WTC11 (cell line): ENCODE measurements around the gene WDR90. TPM values are rescaled to one million over a fixed set of nuclear protein-coding genes. Genes with fewer than 3 reads are reported as not detected.

Source experiments
- ATAC-seq: fragments of 200-7000 bp; cut with Tn5 transposase; 2 replicates; pipeline ENCODE4 v1.10.0; 2021; ENCODE audit warnings: mild to moderate bottlenecking, moderate library complexity
- CTCF ChIA-PET: fragments of 300-600 bp; sonication (Branson Sonifier 250); formaldehyde crosslinking; loops from one replicate; lab custom pipeline; 2021; ENCODE audit warnings: antibody characterized with exemption; lab: Charles Lee
- POLR2A ChIA-PET: fragments of 350-600 bp; sonication (Branson Sonifier 250); formaldehyde crosslinking; loops from one replicate; lab custom pipeline; 2021; ENCODE audit warnings: antibody characterized with exemption; lab: Charles Lee
- DNase-seq: peaks from one replicate; pipeline ENCODE4 v3.0.0; 2021; ENCODE audit warnings: low spot score
- H3K27ac Mint-ChIP-seq: 2 replicates; pipeline ENCODE4 v1.8.0; 2021; ENCODE audit warnings: mixed read lengths
- H3K27me3 Mint-ChIP-seq: 2 replicates; pipeline ENCODE4 v1.8.0; 2021; ENCODE audit warnings: low read depth, mild to moderate bottlenecking, moderate library complexity, mixed read lengths
- H3K36me3 Mint-ChIP-seq: 2 replicates; pipeline ENCODE4 v1.8.0; 2021; ENCODE audit warnings: mixed read lengths
- H3K4me1 Mint-ChIP-seq: 2 replicates; pipeline ENCODE4 v1.8.0; 2022; ENCODE audit warnings: mixed read lengths
- H3K4me3 Mint-ChIP-seq: 2 replicates; pipeline ENCODE4 v1.8.0; 2021; ENCODE audit warnings: mild to moderate bottlenecking, moderate library complexity, mixed read lengths
- H3K9me3 Mint-ChIP-seq: 2 replicates; pipeline ENCODE4 v1.8.0; 2021; ENCODE audit warnings: mixed read lengths
- ATF6 ChIP-seq: sonication (generic); formaldehyde crosslinking; IDR thresholded peaks from 2 replicates; pipeline ENCODE4 v1.8.1; 2023; ENCODE audit warnings: mild to moderate bottlenecking, missing genetic modification reagents
- E2F1 ChIP-seq: sonication (generic); formaldehyde crosslinking; IDR thresholded peaks from 2 replicates; pipeline ENCODE4 v1.8.0; 2022; ENCODE audit warnings: mild to moderate bottlenecking, missing genetic modification reagents
- EMX1 ChIP-seq: fragments of 250-450 bp; sonication (Bioruptor Pico); IDR thresholded peaks from 2 replicates; pipeline ENCODE4 v1.8.0; 2021; ENCODE audit warnings: mild to moderate bottlenecking
- FOXJ3 ChIP-seq: sonication (generic); formaldehyde crosslinking; IDR thresholded peaks from 2 replicates; pipeline ENCODE4 v1.9.0; 2021; ENCODE audit warnings: missing genetic modification reagents, mild to moderate bottlenecking, borderline replicate concordance
- GABPB1 ChIP-seq: sonication (generic); formaldehyde crosslinking; IDR thresholded peaks from 2 replicates; pipeline ENCODE4 v1.8.1; 2023; ENCODE audit warnings: mild to moderate bottlenecking, missing genetic modification reagents
- HMGXB4 ChIP-seq: sonication (generic); formaldehyde crosslinking; IDR thresholded peaks from 2 replicates; pipeline ENCODE4 v1.8.1; 2023; ENCODE audit warnings: mild to moderate bottlenecking, moderate library complexity, missing genetic modification reagents
- MXD4 ChIP-seq: fragments of 250-450 bp; sonication (Bioruptor Pico); IDR thresholded peaks from 2 replicates; pipeline ENCODE4 v1.8.0; 2021; ENCODE audit warnings: mild to moderate bottlenecking, moderate library complexity, borderline replicate concordance
- NFATC4 ChIP-seq: fragments of 250-450 bp; sonication (Bioruptor Pico); IDR thresholded peaks from 2 replicates; pipeline ENCODE4 v1.9.0; 2021; ENCODE audit warnings: mild to moderate bottlenecking
- PRDM15 ChIP-seq: sonication (generic); formaldehyde crosslinking; IDR thresholded peaks from 2 replicates; pipeline ENCODE4 v1.8.0; 2022; ENCODE audit warnings: missing genetic modification reagents
- RORB ChIP-seq: fragments of 250-450 bp; sonication (Bioruptor Pico); IDR thresholded peaks from 2 replicates; pipeline ENCODE4 v1.9.0; 2021; ENCODE audit warnings: mild to moderate bottlenecking
- SMAD4 ChIP-seq: sonication (generic); formaldehyde crosslinking; IDR thresholded peaks from 2 replicates; pipeline ENCODE4 v1.8.0; 2022; ENCODE audit warnings: mild to moderate bottlenecking, missing genetic modification reagents
- SP1 ChIP-seq: sonication (generic); formaldehyde crosslinking; conservative IDR thresholded peaks from 2 replicates; pipeline ENCODE4 v1.8.1; 2022; ENCODE audit warnings: missing genetic modification reagents
- ZNF121 ChIP-seq: sonication (generic); formaldehyde crosslinking; IDR thresholded peaks from 2 replicates; pipeline ENCODE4 v1.8.0; 2023; ENCODE audit warnings: missing genetic modification reagents
- ZNF138 ChIP-seq: sonication (generic); formaldehyde crosslinking; conservative IDR thresholded peaks from 2 replicates; pipeline ENCODE4 v1.8.1; 2022; ENCODE audit warnings: mild to moderate bottlenecking, moderate library complexity, missing genetic modification reagents
- ZSCAN18 ChIP-seq: fragments of 250-450 bp; sonication (Bioruptor Pico); IDR thresholded peaks from 2 replicates; pipeline ENCODE4 v2.1.2; 2022; ENCODE audit warnings: mild to moderate bottlenecking, moderate library complexity
- total RNA-seq: library from RNA; stranded (reverse); gene quantifications from 3 replicates; pipeline ENCODE4 v1.2.3, GENCODE V29; 2021

The WDR90 gene
- total RNA-seq, 1 experiment from 2014 or later, result 75.8 TPM

- CTCF ChIA-PET, result interaction anchor here (1.0 to 2.7 kb wide), 3 partner anchors 19 to 50 kb away, joined by 3 to 18 read pairs (median 4); partner anchors contain the start of gene RHOT2
- TF ChIP-seq ZNF121 (CRISPR knock-in tag) (0 out of 2 replicates have a peak, but pooled peaks have one; percentile 34), EMX1 (no peak), PRDM15 (CRISPR knock-in tag) (peak; percentile 48; the same call in 1 of the 2 replicates), HMGXB4 (CRISPR knock-in tag) (0 out of 2 replicates have a peak, but pooled peaks have one; percentile 29), ATF6 (CRISPR knock-in tag) (no peak)
- ATAC-seq, result no peak
These were observed 19.9 kb upstream of the WDR90 start for GRCh38 chr16:629185-629832.

GRCh38 chr16:629833-630248, 19.3 kb upstream of the WDR90 start:
- Mint-ChIP-seq H3K4me1 (peaks cover 18% of the 10 kb centered on the region), H3K27ac (no peak overlapping the region; the same call in 1 of the 2 replicates), H3K27me3 (no peaks in the 10 kb centered on the region), H3K9me3 (no peaks in the 10 kb centered on the region), H3K36me3 (peaks cover 3% of the 10 kb centered on the region; the same call in 1 of the 2 replicates), H3K4me3 (peak overlapping the region; percentile 33; the same call in 1 of the 2 replicates)
- TF ChIP-seq SP1 (CRISPR knock-in tag) (0 out of 2 replicates have a peak, but pooled peaks have one; percentile 17), RORB (no peak)
- ATAC-seq, result peak; percentile 19
- CTCF ChIA-PET, result interaction anchor here (1.0 to 2.7 kb wide), 7 partner anchors 8 to 63 kb away, joined by 3 to 18 read pairs (median 4); partner anchors contain the start of genes NHLRC4, RHBDL1 and RHOT2
- POLR2A ChIA-PET, result interaction anchor here (0.9 kb wide), 1 partner anchor 90 kb away, joined by 3 read pairs; no protein-coding TSS in a partner anchor
- DNase-seq, result peak; percentile 42

More at GRCh38 chr16:629185-629832, 19.9 kb upstream of the WDR90 start:
- no peak for DNase-seq
- Mint-ChIP-seq H3K36me3 (peaks cover 3% of the 10 kb centered on the region; the same call in 1 of the 2 replicates), H3K4me3 (no peak overlapping the region), H3K27ac (peak overlapping the region; percentile 89), H3K27me3 (no peaks in the 10 kb centered on the region), H3K9me3 (no peaks in the 10 kb centered on the region), H3K4me1 (peaks cover 20% of the 10 kb centered on the region)
- POLR2A ChIA-PET, result interaction anchor here (0.9 kb wide), 1 partner anchor 91 kb away, joined by 3 read pairs; no protein-coding TSS in a partner anchor

GRCh38 chr16:630249-630814, 18.8 kb upstream of the WDR90 start:
- ChIA-PET POLR2A (interaction anchor here (0.9 kb wide), 1 partner anchor 90 kb away, joined by 3 read pairs; no protein-coding TSS in a partner anchor), CTCF (interaction anchor here (0.9 to 2.7 kb wide), 8 partner anchors 8 to 63 kb away, joined by 3 to 18 read pairs (median 4); partner anchors contain the start of genes NHLRC4, RHBDL1 and RHOT2)
- H3K27me3 Mint-ChIP-seq, result no peaks in the 10 kb centered on the region
- H3K4me3 Mint-ChIP-seq, result peak overlapping the region; percentile 59; the same call in 1 of the 2 replicates
- peak overlapping the region; percentile 41; the same call in 1 of the 2 replicates for H3K27ac Mint-ChIP-seq
- DNase-seq (peak; percentile 47), ATAC-seq (peak; percentile 6)
- H3K9me3 Mint-ChIP-seq, result no peaks in the 10 kb centered on the region
- peaks cover 18% of the 10 kb centered on the region for H3K4me1 Mint-ChIP-seq
- peaks cover 3% of the 10 kb centered on the region; the same call in 1 of the 2 replicates for H3K36me3 Mint-ChIP-seq
- TF ChIP-seq GABPB1 (CRISPR knock-in tag) (peak; percentile 6; the same call in 1 of the 2 replicates), SMAD4 (CRISPR knock-in tag) (no peak), ZNF138 (CRISPR knock-in tag) (0 out of 2 replicates have a peak, but pooled peaks have one; percentile 8), ZSCAN18 (no peak), HMGXB4 (CRISPR knock-in tag) (peak; percentile 56), E2F1 (CRISPR knock-in tag) (no peak), NFATC4 (no peak), MXD4 (CRISPR knock-in tag) (no peak), FOXJ3 (no peak)
